CD4-positive, alpha-beta T cell (primary cell): Measurements from ENCODE around the gene PLXDC1. TPM values are rescaled to one million over a fixed set of nuclear protein-coding genes. Genes with fewer than 3 reads are reported as not detected.

Source experiments
- ATAC-seq: fragments of 200-7000 bp; cut with Tn5 transposase; one replicate; pipeline ENCODE4 v1.10.0; 2022; ENCODE audit warnings: mild to moderate bottlenecking; ENCODE audit not compliant: poor library complexity
- CTCF ChIA-PET: fragments of 350-600 bp; sonication (Branson Sonifier 250); formaldehyde crosslinking; loops from one replicate; lab custom pipeline; 2021; ENCODE audit warnings: antibody characterized with exemption, inconsistent platforms; lab: Charles Lee
- POLR2A ChIA-PET: fragments of 350-600 bp; sonication (Branson Sonifier 250); formaldehyde crosslinking; loops from one replicate; lab custom pipeline; 2021; ENCODE audit warnings: antibody characterized with exemption, inconsistent platforms; lab: Charles Lee
- DNase-seq, 14 experiments: peaks; one replicate each; pipeline ENCODE4 v3.0.0-alpha.2; 2013 to 2020; ENCODE audit warnings: mixed read lengths in 2 of 14
- H3K27ac ChIP-seq, 2 donors: one replicate each; pipeline versions ENCODE4 v1.5.1 to v1.7.0; 2013; ENCODE audit warnings: low read length in 2 of 2, low read depth in 1 of 2, mild to moderate bottlenecking in 1 of 2
- H3K27me3 ChIP-seq, 2 experiments: 1 replicate in 1 of 2; 2 replicates in 1 of 2; pipeline versions ENCODE4 v1.6.1 to v1.7.0; 2013; ENCODE audit warnings: low read length in 2 of 2, control low read depth in 1 of 2, mild to moderate bottlenecking in 1 of 2, moderate library complexity in 1 of 2; ENCODE audit not compliant: insufficient read depth in 2 of 2, control insufficient read depth in 1 of 2
- H3K36me3 ChIP-seq: one replicate; pipeline ENCODE4 v1.6.1; 2013; ENCODE audit warnings: low read length, control low read depth; ENCODE audit not compliant: insufficient read depth
- H3K4me1 ChIP-seq: one replicate; pipeline ENCODE4 v1.6.1; 2013; ENCODE audit warnings: low read length, control low read depth; ENCODE audit not compliant: insufficient read depth
- H3K4me3 ChIP-seq: one replicate; pipeline ENCODE4 v1.5.1; 2013; ENCODE audit warnings: mild to moderate bottlenecking, low read length, moderate library complexity
- H3K9me3 ChIP-seq, 2 experiments: 1 replicate in 1 of 2; 2 replicates in 1 of 2; pipeline versions ENCODE4 v1.6.1 to v1.7.0; 2013; ENCODE audit warnings: low read length in 2 of 2, mild to moderate bottlenecking in 2 of 2, control low read depth in 1 of 2, moderate library complexity in 1 of 2; ENCODE audit not compliant: control insufficient read depth in 1 of 2, insufficient read depth in 1 of 2
- H3K27ac Mint-ChIP-seq: one replicate; pipeline ENCODE4 v1.8.0; 2020; ENCODE audit warnings: mixed read lengths
- H3K27me3 Mint-ChIP-seq: one replicate; pipeline ENCODE4 v1.8.0; 2021; ENCODE audit warnings: mixed read lengths
- H3K36me3 Mint-ChIP-seq: one replicate; pipeline ENCODE4 v1.8.0; 2021; ENCODE audit warnings: low read depth, mixed read lengths
- H3K4me1 Mint-ChIP-seq: one replicate; pipeline ENCODE4 v1.8.0; 2021; ENCODE audit warnings: low read depth, mixed read lengths
- H3K4me3 Mint-ChIP-seq: one replicate; pipeline ENCODE4 v1.8.0; 2020; ENCODE audit warnings: mild to moderate bottlenecking, mixed read lengths
- H3K9me3 Mint-ChIP-seq: one replicate; pipeline ENCODE4 v1.8.0; 2020; ENCODE audit warnings: mixed read lengths
- intact Hi-C, 2 experiments: fragments of 100-400 bp; cut with DNase I in 1 of 2; cut with micrococcal nuclease in 1 of 2; formaldehyde crosslinking; loops; one replicate each; pipeline versions ENCODE4 v1.15.1 to v1.9.0; 2023 to 2025; cut with DNase I, micrococcal nuclease
- total RNA-seq, 174 experiments: library from RNA in 2 of 174; stranded (reverse) in 2 of 174; gene quantifications; one replicate each; pipeline ENCODE4 v1.2.3 and lab custom pipeline; 2021 to 2026
- TF ChIP-seq, protein P1 (sequence below): fragments of 200-600 bp; IDR thresholded peaks from one replicate; pipeline ENCODE4 v1.8.0; 2022; ENCODE audit warnings: antibody characterized with exemption, mild to moderate bottlenecking

The PLXDC1 gene
- total RNA-seq, 2 experiments from 2014 or later: 66.7 to 67.6 TPM

GRCh38 chr17:39170558-39170957 is 19.1 kb upstream of the PLXDC1 start:
- peaks cover 40% of the 10 kb centered on the region for H3K4me1 Mint-ChIP-seq
- POLR2A ChIA-PET: interaction anchor here (1.2 kb wide), 1 partner anchor 17 kb away, joined by 3 read pairs; no protein-coding TSS in a partner anchor
- peaks cover 24% of the 10 kb centered on the region for H3K27me3 Mint-ChIP-seq
- DNase-seq (no peak), ATAC-seq (no peak)
- Histone ChIP-seq H3K4me1 (peaks cover 41% of the 10 kb centered on the region), H3K9me3 (peaks cover 0 to 8% of the 10 kb centered on the region in 2 experiments), H3K36me3 (peaks cover 3% of the 10 kb centered on the region), H3K4me3 (no peak overlapping the region), H3K27ac (no peak overlapping the region), H3K27me3 (peaks cover 8 to 15% of the 10 kb centered on the region in 2 experiments)
- no peak overlapping the region for H3K27ac Mint-ChIP-seq
- H3K4me3 Mint-ChIP-seq: no peak overlapping the region
- intact Hi-C loops: no loop called here
- no peaks in the 10 kb centered on the region for H3K9me3 Mint-ChIP-seq
- TF ChIP-seq, protein P1, sequence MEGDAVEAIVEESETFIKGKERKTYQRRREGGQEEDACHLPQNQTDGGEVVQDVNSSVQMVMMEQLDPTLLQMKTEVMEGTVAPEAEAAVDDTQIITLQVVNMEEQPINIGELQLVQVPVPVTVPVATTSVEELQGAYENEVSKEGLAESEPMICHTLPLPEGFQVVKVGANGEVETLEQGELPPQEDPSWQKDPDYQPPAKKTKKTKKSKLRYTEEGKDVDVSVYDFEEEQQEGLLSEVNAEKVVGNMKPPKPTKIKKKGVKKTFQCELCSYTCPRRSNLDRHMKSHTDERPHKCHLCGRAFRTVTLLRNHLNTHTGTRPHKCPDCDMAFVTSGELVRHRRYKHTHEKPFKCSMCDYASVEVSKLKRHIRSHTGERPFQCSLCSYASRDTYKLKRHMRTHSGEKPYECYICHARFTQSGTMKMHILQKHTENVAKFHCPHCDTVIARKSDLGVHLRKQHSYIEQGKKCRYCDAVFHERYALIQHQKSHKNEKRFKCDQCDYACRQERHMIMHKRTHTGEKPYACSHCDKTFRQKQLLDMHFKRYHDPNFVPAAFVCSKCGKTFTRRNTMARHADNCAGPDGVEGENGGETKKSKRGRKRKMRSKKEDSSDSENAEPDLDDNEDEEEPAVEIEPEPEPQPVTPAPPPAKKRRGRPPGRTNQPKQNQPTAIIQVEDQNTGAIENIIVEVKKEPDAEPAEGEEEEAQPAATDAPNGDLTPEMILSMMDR: no peak
- H3K36me3 Mint-ChIP-seq: peaks cover 4% of the 10 kb centered on the region
- CTCF ChIA-PET: interaction anchor here (1.2 kb wide), 1 partner anchor 188 kb away, joined by 3 read pairs; no protein-coding TSS in a partner anchor

GRCh38 chr17:39170109-39170508 is 18.7 kb upstream of the PLXDC1 start:
- Histone ChIP-seq H3K27ac (no peak overlapping the region), H3K4me1 (peaks cover 42% of the 10 kb centered on the region), H3K9me3 (peaks cover 0 to 12% of the 10 kb centered on the region in 2 experiments), H3K4me3 (no peak overlapping the region), H3K27me3 (peaks cover 12 to 20% of the 10 kb centered on the region in 2 experiments), H3K36me3 (no peaks in the 10 kb centered on the region)
- ATAC-seq (no peak), DNase-seq (no peak)
- TF ChIP-seq, protein P1: no peak
- Mint-ChIP-seq H3K9me3 (no peaks in the 10 kb centered on the region), H3K27me3 (peaks cover 26% of the 10 kb centered on the region), H3K4me1 (peaks cover 40% of the 10 kb centered on the region), H3K4me3 (no peak overlapping the region), H3K36me3 (peaks cover 3% of the 10 kb centered on the region), H3K27ac (no peak overlapping the region)
- intact Hi-C loops: no loop called here
- ChIA-PET POLR2A (interaction anchor here (0.7 to 1.2 kb wide), 2 partner anchors 16 to 187 kb away, joined by 3 to 4 read pairs; no protein-coding TSS in a partner anchor), CTCF (interaction anchor here (1.2 to 3.4 kb wide), 2 partner anchors 187 kb away, joined by 3 to 8 read pairs; no protein-coding TSS in a partner anchor)

DNA sequence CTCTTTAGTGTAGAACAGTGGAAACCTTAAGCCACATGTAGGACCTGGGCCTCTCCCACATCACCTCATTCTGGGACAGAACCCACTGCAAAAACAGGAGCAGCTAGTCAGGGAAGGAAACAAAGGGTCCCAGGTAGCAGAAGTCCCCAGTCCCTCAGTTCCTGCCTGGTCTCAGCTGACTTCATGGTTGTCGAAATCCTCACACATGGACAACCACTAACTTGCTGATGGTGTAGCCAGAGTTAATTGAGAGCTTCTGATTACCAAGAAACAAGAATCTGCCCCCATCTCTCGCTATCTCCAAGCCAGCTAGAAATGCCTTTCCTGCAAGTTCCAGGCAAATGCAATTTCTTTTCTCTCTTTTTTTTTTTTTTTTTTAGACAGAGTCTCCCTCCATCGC is 18.1 kb upstream of the PLXDC1 start:
- H3K36me3 Mint-ChIP-seq: no peaks in the 10 kb centered on the region
- ChIA-PET POLR2A (interaction anchor here (0.7 to 1.2 kb wide), 2 partner anchors 16 to 186 kb away, joined by 3 to 4 read pairs; no protein-coding TSS in a partner anchor), CTCF (interaction anchor here (0.7 to 3.4 kb wide), 2 partner anchors 186 to 315 kb away, joined by 3 to 8 read pairs; no protein-coding TSS in a partner anchor)
- no peak overlapping the region for H3K27ac Mint-ChIP-seq
- ATAC-seq (no peak), DNase-seq (no peak)
- H3K4me1 Mint-ChIP-seq: peaks cover 38% of the 10 kb centered on the region
- Histone ChIP-seq H3K4me3 (no peak overlapping the region), H3K27ac (no peak overlapping the region), H3K27me3 (peaks cover 17 to 22% of the 10 kb centered on the region in 2 experiments), H3K9me3 (peaks cover 0 to 13% of the 10 kb centered on the region in 2 experiments), H3K4me1 (peaks cover 42% of the 10 kb centered on the region), H3K36me3 (no peaks in the 10 kb centered on the region)
- intact Hi-C loops: no loop called here
- peaks cover 32% of the 10 kb centered on the region for H3K27me3 Mint-ChIP-seq
- TF ChIP-seq, protein P1: no peak
- H3K4me3 Mint-ChIP-seq: no peak overlapping the region
- H3K9me3 Mint-ChIP-seq: no peaks in the 10 kb centered on the region
